ENCODE results near the gene SMG5.

GRCh38 chr1:156203331-156203730 is 79.3 kb downstream of the SMG5 start:
- TF ChIP-seq POLR2AphosphoS5 (IDR thresholded peaks at IDR 0.05; ENCODE audit: low read depth, low read length) (no peak), REST (IDR thresholded peaks at IDR 0.05; ENCODE audit: insufficient read depth in 1 of 2, low read depth in 2 of 2, low read length in 2 of 2) (no peak)
